ENCODE measurements around the gene DCLK1.

The DCLK1 gene

GRCh38 chr13:36038785-36039555 is 92.2 kb downstream of the DCLK1 start:
- no peak for DNase-seq (ENCODE audit: low read depth)

- no peak for DNase-seq (ENCODE audit: low read depth)
These were observed 98.1 kb downstream of the DCLK1 start for GRCh38 chr13:36033035-36033434.

GRCh38 chr13:36031490-36031889 is 99.7 kb downstream of the DCLK1 start:
- no peak for DNase-seq (ENCODE audit: low read depth)

- no peak for DNase-seq (ENCODE audit: low read depth)
These were observed 100.4 kb downstream of the DCLK1 start for GRCh38 chr13:36030670-36031331.

- no peak for DNase-seq (ENCODE audit: low read depth)
These were observed 102.0 kb downstream of the DCLK1 start for GRCh38 chr13:36029166-36029565.

DNA sequence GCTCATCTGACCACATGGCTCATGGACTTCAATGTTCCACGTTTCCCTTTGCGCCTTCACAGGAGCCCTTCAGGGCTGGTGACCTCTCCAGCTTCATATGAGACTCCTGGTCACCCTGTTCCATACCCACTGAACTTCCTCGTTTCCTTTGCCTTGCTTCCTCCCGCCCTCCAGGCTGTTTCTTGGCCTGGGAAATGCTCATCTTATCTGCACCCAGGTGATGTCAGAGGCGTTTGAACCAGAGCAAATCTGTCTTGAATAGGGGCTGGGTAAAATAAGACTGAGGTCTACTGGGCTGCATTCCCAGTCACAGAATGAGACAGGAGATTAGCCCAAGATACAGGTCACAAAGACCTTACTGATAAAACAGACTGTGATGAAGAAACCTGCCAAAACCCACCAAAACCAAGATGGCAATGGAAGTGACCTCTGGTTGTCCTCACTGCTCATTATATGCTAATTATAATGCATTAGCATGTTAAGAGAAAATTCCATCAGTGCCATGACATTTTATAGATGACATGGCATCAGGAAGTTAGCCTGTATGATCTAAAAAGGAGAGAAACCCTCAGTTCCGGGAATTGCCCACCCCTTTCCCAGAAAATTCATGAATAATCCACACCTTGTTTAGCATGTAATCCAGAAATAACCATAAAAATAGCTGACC is 102.7 kb downstream of the DCLK1 start:
- no peak for DNase-seq (ENCODE audit: low read depth)

DNA sequence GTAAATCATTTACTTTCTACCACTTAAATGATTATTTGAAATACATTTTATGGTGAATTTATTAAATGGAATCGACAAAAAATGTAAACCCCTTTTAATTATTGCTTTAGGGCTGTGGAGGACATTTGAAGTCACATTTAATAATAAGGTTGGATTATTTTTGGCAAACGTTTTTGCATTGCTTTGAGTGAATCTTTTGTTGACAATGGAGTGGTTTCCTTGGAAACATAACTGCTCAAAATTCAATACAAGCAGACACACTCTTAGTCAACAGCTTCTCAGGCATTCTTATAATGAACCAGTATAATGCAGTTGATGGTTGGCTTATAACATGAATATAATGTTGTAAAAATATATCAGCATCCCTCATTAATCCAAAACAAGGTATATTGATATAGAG is 104.7 kb downstream of the DCLK1 start:
- no peak for DNase-seq (ENCODE audit: low read depth)

- no peak for DNase-seq (ENCODE audit: low read depth)
These were observed 116.4 kb downstream of the DCLK1 start for GRCh38 chr13:36014763-36015162.

DNA sequence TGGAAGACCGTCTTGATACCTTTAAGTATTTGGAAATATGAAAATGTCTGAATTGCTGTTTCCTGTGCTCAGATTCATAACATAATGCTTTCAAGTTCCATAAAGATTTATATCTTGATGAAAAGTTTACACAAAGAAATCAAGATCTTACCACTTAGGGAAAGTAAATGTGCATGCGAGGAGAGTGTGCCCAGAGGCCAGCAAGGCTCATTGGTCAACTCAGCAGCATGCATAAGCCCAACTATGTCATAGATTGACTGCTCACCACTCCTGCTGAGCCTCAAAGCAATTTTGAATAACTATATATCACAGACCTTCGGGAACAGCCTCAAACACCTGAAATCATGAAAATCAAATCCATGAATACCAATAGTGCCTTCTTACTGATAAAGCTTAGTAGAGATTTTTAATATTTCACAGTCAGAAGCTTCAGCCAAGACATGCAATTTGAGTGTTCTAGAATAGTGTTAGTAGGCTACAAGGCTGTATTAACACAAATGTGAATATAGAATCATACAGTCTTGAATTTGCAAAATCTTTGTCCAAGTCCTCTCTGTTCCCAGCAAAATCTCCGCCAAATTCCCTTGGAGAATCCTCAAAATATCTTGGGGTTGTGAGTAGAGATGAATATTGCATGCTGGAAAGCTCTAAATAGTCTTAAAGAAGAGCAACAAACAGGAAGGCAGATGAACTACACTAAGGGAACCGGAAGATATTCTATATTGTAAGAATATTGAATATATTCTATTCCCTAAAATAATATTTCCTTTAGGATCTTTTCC is 124.1 kb downstream of the DCLK1 start:
- no peak for DNase-seq (ENCODE audit: low read depth)

DNA sequence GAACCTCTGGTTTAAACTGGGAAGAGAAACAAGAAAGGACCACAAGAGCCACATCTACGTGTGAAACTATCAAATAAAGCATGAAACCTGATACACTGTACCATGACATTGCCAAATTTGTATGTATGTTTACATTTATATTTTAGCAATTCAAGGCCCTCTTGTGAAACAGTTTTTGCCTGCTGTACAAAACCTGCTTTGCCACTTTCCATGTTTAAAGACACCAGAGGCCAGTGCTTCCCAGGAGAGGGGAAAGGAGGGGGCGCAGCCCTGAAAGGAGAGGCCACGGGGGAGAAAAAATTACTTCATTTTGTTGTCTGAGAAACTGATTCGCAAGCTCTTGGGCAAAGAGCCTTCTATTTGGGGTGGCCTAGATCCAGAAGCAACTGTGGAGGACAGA is 124.8 kb downstream of the DCLK1 start:
- DNase-seq (ENCODE audit: low read depth): no peak

DNA sequence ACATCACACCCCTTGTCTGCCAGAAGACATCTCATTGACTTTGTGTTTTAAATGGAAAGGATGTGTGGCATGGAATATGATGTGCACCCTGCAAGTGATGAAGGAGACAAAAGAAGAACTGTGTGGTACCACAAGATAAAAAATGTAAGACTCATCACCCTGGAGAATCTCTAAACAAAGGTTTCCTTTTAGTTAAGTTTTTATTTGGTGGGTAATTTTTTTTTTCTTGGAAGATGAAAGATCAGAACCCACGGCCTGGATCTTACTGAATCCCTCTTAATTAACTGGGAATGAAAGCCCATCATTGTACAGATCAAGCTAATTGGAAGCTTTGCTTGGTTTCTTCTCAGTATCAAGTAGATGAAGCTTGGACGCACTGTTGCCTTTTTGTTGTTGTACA is 129.6 kb downstream of the DCLK1 start:
- no peak for DNase-seq (ENCODE audit: low read depth)

DNA sequence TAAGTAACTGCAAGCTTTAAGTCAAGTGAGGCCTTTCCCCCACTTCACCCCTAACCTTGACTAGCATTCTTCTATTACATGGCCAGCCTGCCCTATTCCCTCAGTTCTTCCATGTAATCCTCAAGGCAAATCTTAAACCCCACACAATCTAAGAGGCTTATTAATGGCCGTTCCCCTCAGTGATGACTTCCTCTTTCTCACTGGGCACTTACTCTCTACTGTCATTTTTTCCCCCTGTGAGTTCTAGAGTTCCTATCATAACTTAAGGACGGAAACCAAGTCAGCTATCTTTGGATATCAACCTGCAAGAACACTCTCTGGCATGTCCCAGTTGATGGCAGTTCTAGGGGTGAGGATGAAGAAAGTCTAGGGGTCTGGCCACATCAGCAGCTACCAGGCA is 131.2 kb downstream of the DCLK1 start:
- no peak for DNase-seq (ENCODE audit: low read depth)

DNA sequence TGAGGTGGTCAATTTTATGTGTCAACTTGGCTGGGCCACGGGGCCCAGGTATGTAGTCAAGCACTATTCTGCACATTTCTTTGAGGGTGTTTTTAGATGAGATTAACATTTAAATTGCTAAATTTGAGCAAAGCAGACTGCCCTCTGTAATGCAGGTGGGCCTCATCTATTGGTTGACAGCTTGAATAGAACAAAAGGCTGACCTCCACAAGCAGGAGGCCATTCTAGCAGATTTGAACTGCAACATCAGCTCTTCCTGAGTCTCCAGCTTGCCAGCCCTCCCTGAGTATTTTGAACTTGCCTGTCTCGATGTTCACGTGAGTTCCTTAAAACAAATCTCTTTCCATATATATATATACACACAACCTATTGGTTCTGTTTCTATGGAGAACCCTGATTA is 134.8 kb downstream of the DCLK1 start:
- no peak for DNase-seq (ENCODE audit: low read depth)

DNA sequence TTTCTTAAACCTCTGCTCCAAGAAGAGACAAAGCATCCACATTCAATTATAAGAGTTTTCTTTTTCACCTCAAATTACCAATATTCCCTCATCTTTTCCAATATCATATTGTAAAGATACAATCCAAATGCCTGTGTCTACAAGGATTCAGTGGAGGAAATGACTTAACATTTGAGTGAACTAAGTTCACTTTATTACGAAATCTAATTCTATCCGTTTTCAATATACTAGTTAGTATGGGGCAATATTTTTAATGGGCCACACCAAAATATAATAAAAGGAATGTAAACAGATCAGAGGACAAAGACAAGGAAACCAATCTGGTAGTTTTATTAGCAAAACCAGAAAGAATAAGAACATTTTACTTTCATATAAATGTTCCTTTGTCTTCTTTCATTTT is 136.0 kb downstream of the DCLK1 start:
- DNase-seq (ENCODE audit: low read depth): no peak

DNA sequence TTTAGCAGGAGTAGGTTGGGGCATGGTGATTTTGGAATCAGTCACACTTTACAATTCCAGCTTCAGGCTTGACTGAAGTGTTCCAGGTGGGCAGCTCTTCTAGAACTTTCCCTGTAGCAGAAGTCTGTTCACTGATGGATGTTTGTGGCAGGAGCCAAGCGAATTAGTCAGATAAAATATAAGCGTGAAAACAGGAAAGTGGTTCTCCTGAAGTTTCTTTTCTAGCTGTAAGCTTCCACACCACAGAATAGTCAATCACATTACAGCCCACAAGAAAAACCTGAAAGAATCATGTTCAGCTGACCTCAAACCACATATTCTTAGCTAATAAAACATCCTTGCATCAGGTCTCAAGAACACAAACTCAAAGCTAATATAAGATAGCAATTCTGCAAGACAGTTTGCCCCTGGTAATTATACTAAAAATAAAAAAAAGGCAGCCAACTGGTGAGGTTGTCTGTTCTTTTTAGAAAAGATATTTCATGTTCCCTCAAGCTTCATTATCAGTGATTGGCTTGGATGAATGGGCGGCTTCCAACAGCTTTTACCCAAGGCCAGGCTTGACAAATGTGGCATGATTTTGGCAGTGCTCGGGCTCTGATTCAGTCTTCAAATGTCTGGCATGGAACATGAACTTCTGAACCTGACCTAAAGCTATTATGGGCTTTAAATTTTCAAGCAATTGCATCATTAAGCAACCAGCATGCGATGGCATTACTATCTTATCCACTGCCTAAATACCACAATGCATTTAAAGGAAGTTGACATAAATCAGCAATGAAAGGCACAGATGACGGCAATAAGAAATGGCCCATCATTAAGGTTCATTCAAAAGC is 136.8 kb downstream of the DCLK1 start:
- DNase-seq (ENCODE audit: low read depth): no peak

- no peak for DNase-seq (ENCODE audit: low read depth)
These were observed 137.5 kb downstream of the DCLK1 start for GRCh38 chr13:35993686-35994085.

DNA sequence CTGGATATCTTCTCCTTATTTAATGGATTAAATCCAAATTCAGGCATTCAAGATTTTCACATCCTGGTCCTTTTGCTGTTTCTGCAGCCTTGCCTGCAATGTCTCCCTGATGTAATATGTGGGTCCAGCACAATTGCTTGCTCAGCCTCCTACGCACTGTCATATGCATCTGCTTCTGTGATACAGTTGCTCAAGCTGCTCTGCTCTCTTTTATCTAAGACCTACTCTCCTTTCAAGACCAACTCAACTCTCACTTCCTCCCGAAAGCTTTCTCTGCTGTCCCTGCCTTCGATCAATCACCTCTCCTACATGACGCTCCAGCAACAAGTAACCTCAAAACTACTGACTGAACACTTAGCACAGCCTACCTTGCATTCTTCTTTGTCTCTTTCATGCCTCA is 138.2 kb downstream of the DCLK1 start:
- DNase-seq (ENCODE audit: low read depth): no peak

DNA sequence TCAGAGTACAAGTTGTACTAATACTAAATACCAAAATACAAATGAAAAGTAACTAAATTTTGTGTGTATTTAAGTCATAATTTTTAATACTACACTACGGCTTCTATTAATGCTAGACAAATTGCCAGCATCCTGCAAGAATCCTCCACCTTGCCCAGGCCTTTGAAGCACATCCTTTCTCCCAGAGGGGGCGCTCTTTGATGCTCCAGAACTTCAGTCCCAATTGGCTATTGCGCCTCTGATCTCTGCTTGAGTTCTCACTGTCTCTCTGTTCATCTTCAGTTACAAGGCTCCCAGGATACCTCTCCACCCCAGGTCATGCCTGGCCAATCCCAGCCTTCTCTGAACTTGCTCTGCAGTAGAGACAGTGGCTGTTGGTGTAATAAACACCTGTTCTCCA is 141.0 kb downstream of the DCLK1 start:
- no peak for DNase-seq (ENCODE audit: low read depth)

- no peak for DNase-seq (ENCODE audit: low read depth)
These were observed 142.5 kb downstream of the DCLK1 start for GRCh38 chr13:35988648-35989081.

- no peak for DNase-seq (ENCODE audit: low read depth)
These were observed 143.3 kb downstream of the DCLK1 start for GRCh38 chr13:35987572-35988513.

All from stimulated activated CD8-positive, alpha-beta memory T cell treated with anti-CD3 and anti-CD28 coated beads, Interleukin-15, amount 100 ng/mL, for 24 hours (primary cell).